Body of pancreas (tissue), 4 donors: Measurements from ENCODE around the gene EOLA2. TPM values are rescaled to one million over a fixed set of nuclear protein-coding genes. Genes with fewer than 3 reads are reported as not detected.

Experiments used
- ATAC-seq: fragments of 150-250 bp; one replicate; pipeline ENCODE4 v1.9.1; 2016
- DNase-seq, 4 donors: peaks; one replicate each; pipeline ENCODE4 v3.0.0-alpha.2; 2019
- H3K27ac ChIP-seq, 4 donors: fragments of 200-600 bp; sonication (generic); 1 replicate in 3 of 4; 2 replicates in 1 of 4; pipeline versions ENCODE4 v1.5.1 to v1.6.1; 2016 to 2019; ENCODE audit warnings: mild to moderate bottlenecking in 1 of 4, mixed read lengths in 1 of 4, moderate library complexity in 1 of 4
- H3K27me3 ChIP-seq, 2 donors: fragments of 200-600 bp; sonication (generic); one replicate each; pipeline ENCODE4 v1.6.0; 2016; ENCODE audit warnings: mild to moderate bottlenecking in 1 of 2
- H3K36me3 ChIP-seq, 2 donors: fragments of 200-600 bp; sonication (generic); replicated peaks in 1 of 2; 2 replicates each; pipeline ENCODE4 v1.5.1; 2016; ENCODE audit warnings: low read depth in 2 of 2; ENCODE audit not compliant: insufficient read depth in 1 of 2
- H3K4me1 ChIP-seq: fragments of 200-600 bp; sonication (generic); one replicate; pipeline ENCODE4 v1.6.0; 2016
- H3K4me3 ChIP-seq, 2 donors: fragments of 200-600 bp; sonication (generic); 1 replicate in 1 of 2; 2 replicates in 1 of 2; pipeline ENCODE4 v1.5.1; 2016 to 2019
- H3K9me3 ChIP-seq, 3 donors: fragments of 200-600 bp; sonication (generic); 1 replicate in 2 of 3; 2 replicates in 1 of 3; pipeline ENCODE4 v1.5.1; 2016
- CTCF ChIP-seq, 7 experiments: fragments of 450-650 bp in 4 of 7; fragments of 200-600 bp in 3 of 7; sonication (generic) in 3 of 7; IDR thresholded peaks; one replicate each; pipeline ENCODE4 v1.5.1; 2016 to 2019; ENCODE audit warnings: antibody characterized with exemption in 7 of 7
- POLR2A ChIP-seq, 3 donors: fragments of 450-650 bp; IDR thresholded peaks; one replicate each; pipeline ENCODE4 v1.6.1; 2016; ENCODE audit warnings: antibody characterized with exemption in 3 of 3, mild to moderate bottlenecking in 2 of 3
- WGBS, 2 donors: methylation state at CpG; one replicate each; pipeline ENCODE4 v1.1.5; 2017; 5-methylcytosine and 5-hydroxymethylcytosine counted together
- intact Hi-C: fragments of 100-400 bp; cut with DNase I; formaldehyde crosslinking; loops from one replicate; pipeline ENCODE4 v1.15.1; 2023
- total RNA-seq, 2 donors: library from RNA; depleted of rRNA; stranded (reverse); fragments of >200 nt; gene quantifications; one replicate each; pipeline ENCODE4 v1.1.0, GENCODE V29; 2016

Gene EOLA2
- total RNA-seq, result 10 to 100 TPM; 13.2 to 15.0 TPM

- WGBS, 2 donors, result 0% methylated on average over 2 to 6 of the region's 39 CpGs
- peak within 1 kb of the TSS; percentile 93 to 95 (median 95) for H3K27ac ChIP-seq
- H3K4me1 ChIP-seq, result peaks cover 9% of the 10 kb centered on the region
- DNase-seq, result peak; percentile 93 to 97 (median 95)
- no peaks in the 10 kb centered on the region for H3K9me3 ChIP-seq
- peak; percentile 23 to 88 (median 75) for TF ChIP-seq CTCF (IDR thresholded peaks at IDR 0.05)
- TF ChIP-seq POLR2A (IDR thresholded peaks at IDR 0.05), result peak; percentile 68 to 85 (median 73)
- peak within 1 kb of the TSS; percentile 30 to 51 for H3K4me3 ChIP-seq
- ATAC-seq, result peak; percentile 62
- intact Hi-C loops, result no loop called here
- H3K36me3 ChIP-seq, result no peaks in the 10 kb centered on the region
- H3K27me3 ChIP-seq, result no peaks in the 10 kb centered on the region
Measured at GRCh38 chrX:149938427-149938880, at the start of gene EOLA2. Gene EOLA2 (minus strand): TSS chrX:149938491. CDS start chrX:149933874, 4,617 bp downstream.

- TF ChIP-seq POLR2A (IDR thresholded peaks at IDR 0.05) (no peak), CTCF (IDR thresholded peaks at IDR 0.05) (no peak)
- DNase-seq (no peak), ATAC-seq (no peak)
- Histone ChIP-seq H3K36me3 (no peaks in the 10 kb centered on the region), H3K27ac (no peak overlapping the region), H3K4me3 (no peak overlapping the region), H3K27me3 (no peaks in the 10 kb centered on the region), H3K4me1 (no peaks in the 10 kb centered on the region), H3K9me3 (no peaks in the 10 kb centered on the region)
- intact Hi-C loops, result no loop called here
Measured at GRCh38 chrX:149987613-149988012, 49.3 kb upstream of the EOLA2 start.

- 100% methylated on average over 1 of the region's 1 CpG for WGBS, 2 donors
- intact Hi-C loops, result no loop called here
- no peak overlapping the region for H3K27ac ChIP-seq
- H3K4me3 ChIP-seq, result no peak overlapping the region
- no peaks in the 10 kb centered on the region for H3K27me3 ChIP-seq
- DNase-seq (no peak), ATAC-seq (no peak)
- no peak for TF ChIP-seq CTCF (IDR thresholded peaks at IDR 0.05)
- TF ChIP-seq POLR2A (IDR thresholded peaks at IDR 0.05), result no peak
- H3K9me3 ChIP-seq, result no peaks in the 10 kb centered on the region
- H3K4me1 ChIP-seq, result no peaks in the 10 kb centered on the region
- no peaks in the 10 kb centered on the region for H3K36me3 ChIP-seq
Measured at GRCh38 chrX:149984411-149984810, 46.1 kb upstream of the EOLA2 start.

GRCh38 chrX:149982310-149982709 lies 44.0 kb upstream of the EOLA2 start:
- Histone ChIP-seq H3K27ac (no peak overlapping the region), H3K9me3 (no peaks in the 10 kb centered on the region), H3K36me3 (no peaks in the 10 kb centered on the region), H3K4me3 (no peak overlapping the region), H3K27me3 (no peaks in the 10 kb centered on the region), H3K4me1 (no peaks in the 10 kb centered on the region)
- no peak for DNase-seq
- TF ChIP-seq CTCF (IDR thresholded peaks at IDR 0.05) (no peak), POLR2A (IDR thresholded peaks at IDR 0.05) (no peak)
- intact Hi-C loops, result no loop called here
- 61 to 75% methylated on average over 2 to 3 of the region's 3 CpGs for WGBS, 2 donors
- ATAC-seq, result no peak

GRCh38 chrX:149979126-149979644 lies 40.9 kb upstream of the EOLA2 start:
- H3K4me1 ChIP-seq, result no peaks in the 10 kb centered on the region
- H3K4me3 ChIP-seq, result no peak overlapping the region
- H3K36me3 ChIP-seq, result no peaks in the 10 kb centered on the region
- WGBS, 2 donors, result 75 to 100% methylated on average over 2 to 3 of the region's 3 CpGs
- no peaks in the 10 kb centered on the region for H3K9me3 ChIP-seq
- ATAC-seq (no peak), DNase-seq (no peak)
- TF ChIP-seq CTCF (IDR thresholded peaks at IDR 0.05), result no peak
- TF ChIP-seq POLR2A (IDR thresholded peaks at IDR 0.05), result no peak
- H3K27me3 ChIP-seq, result no peaks in the 10 kb centered on the region
- intact Hi-C loops, result no loop called here
- H3K27ac ChIP-seq, result no peak overlapping the region
